Suprapubic skin (tissue), 4 donors: ENCODE results near the gene VEGFC. TPM values are rescaled to one million over a fixed set of nuclear protein-coding genes. Genes with fewer than 3 reads are reported as not detected.

Experiments used
- DNase-seq, 2 donors: peaks; one replicate each; pipeline ENCODE4 v3.0.0-alpha.2; 2019; ENCODE audit warnings: low spot score in 2 of 2
- H3K27ac ChIP-seq: fragments of 200-600 bp; sonication (generic); one replicate; pipeline ENCODE4 v1.5.1; 2019
- H3K27me3 ChIP-seq: fragments of 200-600 bp; sonication (generic); one replicate; pipeline ENCODE4 v1.5.1; 2019
- H3K36me3 ChIP-seq: fragments of 200-600 bp; sonication (generic); one replicate; pipeline ENCODE4 v1.5.1; 2019
- H3K4me1 ChIP-seq: fragments of 200-600 bp; sonication (generic); one replicate; pipeline ENCODE4 v1.5.1; 2019
- H3K4me3 ChIP-seq: fragments of 200-600 bp; sonication (generic); one replicate; pipeline ENCODE4 v1.5.1; 2019; ENCODE audit warnings: mild to moderate bottlenecking
- H3K9me3 ChIP-seq: fragments of 200-600 bp; sonication (generic); one replicate; pipeline ENCODE4 v1.5.1; 2019
- EP300 ChIP-seq: sonication (generic); formaldehyde crosslinking; IDR thresholded peaks from one replicate; pipeline ENCODE4 v1.6.1; 2017; ENCODE audit warnings: antibody characterized with exemption
- POLR2A ChIP-seq, 2 donors: fragments of 450-650 bp; IDR thresholded peaks; one replicate each; pipeline ENCODE4 v1.6.1; 2017; ENCODE audit warnings: antibody characterized with exemption in 2 of 2, mild to moderate bottlenecking in 2 of 2, moderate library complexity in 2 of 2
- POLR2AphosphoS5 ChIP-seq, 3 donors: sonication (generic); formaldehyde crosslinking; IDR thresholded peaks; one replicate each; pipeline ENCODE4 v1.6.1; 2017; ENCODE audit warnings: antibody characterized with exemption in 3 of 3
- WGBS: methylation state at CpG from one replicate; pipeline ENCODE4 v1.1.5; 2018; 5-methylcytosine and 5-hydroxymethylcytosine counted together
- total RNA-seq, 4 donors: library from RNA; depleted of rRNA; stranded (reverse); fragments of >200 nt; gene quantifications; one replicate each; pipeline ENCODE4 v1.1.0, GENCODE V29; 2016
- TF ChIP-seq, protein P1 (sequence below), 2 donors: fragments of 200-600 bp in 1 of 2; fragments of 450-650 bp in 1 of 2; sonication (generic) in 1 of 2; IDR thresholded peaks; one replicate each; pipeline ENCODE4 v1.5.1; 2016 to 2019; ENCODE audit warnings: antibody characterized with exemption in 2 of 2, mild to moderate bottlenecking in 1 of 2, moderate library complexity in 1 of 2

The VEGFC gene
- total RNA-seq: 1 to 10 TPM; 2.3 to 8.1 (median 4.1) TPM

DNA sequence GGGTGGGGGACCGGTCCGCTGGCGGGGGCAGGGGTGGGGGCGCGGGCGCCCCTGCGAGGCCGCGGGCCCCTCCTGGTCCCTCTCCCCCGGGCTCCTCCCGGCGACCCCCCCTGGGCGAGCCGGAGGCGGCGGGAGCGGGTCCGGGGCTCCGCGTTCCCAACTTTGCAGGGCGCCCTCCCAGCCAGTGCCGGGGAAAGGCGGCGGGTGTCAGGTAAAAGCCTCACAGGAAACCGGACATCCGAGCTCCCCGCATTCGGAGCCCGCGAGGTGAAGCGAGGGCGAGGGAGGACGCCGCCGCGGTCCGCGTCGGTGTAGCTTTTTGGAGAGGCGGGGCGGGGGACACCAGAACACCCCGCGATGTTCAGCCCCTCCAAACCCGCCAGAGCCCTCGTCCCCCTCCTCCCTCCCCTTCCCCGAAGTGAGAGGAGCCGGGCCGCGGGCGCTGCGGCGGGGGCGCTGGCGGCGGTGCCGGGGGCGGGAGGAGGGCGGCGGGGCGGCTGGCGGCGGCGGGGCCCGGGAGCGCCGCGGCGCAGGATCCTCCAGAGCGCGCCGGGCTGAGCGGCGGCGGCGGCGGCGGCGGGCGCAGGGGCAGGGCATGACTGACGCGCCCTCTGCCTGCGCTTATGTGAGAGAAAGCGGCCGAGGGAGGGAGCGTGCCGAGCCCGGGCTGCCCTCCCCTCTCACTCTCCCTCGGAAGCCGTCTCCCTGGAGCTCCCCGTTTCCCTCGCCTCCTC lies at the start of gene VEGFC:
Gene VEGFC (minus strand): TSS at position 597 of the 734 bp plus-strand sequence. CDS start 611 bp downstream, outside the sequence.
- TF ChIP-seq, protein P1, sequence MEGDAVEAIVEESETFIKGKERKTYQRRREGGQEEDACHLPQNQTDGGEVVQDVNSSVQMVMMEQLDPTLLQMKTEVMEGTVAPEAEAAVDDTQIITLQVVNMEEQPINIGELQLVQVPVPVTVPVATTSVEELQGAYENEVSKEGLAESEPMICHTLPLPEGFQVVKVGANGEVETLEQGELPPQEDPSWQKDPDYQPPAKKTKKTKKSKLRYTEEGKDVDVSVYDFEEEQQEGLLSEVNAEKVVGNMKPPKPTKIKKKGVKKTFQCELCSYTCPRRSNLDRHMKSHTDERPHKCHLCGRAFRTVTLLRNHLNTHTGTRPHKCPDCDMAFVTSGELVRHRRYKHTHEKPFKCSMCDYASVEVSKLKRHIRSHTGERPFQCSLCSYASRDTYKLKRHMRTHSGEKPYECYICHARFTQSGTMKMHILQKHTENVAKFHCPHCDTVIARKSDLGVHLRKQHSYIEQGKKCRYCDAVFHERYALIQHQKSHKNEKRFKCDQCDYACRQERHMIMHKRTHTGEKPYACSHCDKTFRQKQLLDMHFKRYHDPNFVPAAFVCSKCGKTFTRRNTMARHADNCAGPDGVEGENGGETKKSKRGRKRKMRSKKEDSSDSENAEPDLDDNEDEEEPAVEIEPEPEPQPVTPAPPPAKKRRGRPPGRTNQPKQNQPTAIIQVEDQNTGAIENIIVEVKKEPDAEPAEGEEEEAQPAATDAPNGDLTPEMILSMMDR (IDR thresholded peaks at IDR 0.05): peak in 1 of 2 donors; percentile 20
- TF ChIP-seq POLR2AphosphoS5 (IDR thresholded peaks at IDR 0.05): no peak
- DNase-seq: peak; percentile 77 to 80

DNA sequence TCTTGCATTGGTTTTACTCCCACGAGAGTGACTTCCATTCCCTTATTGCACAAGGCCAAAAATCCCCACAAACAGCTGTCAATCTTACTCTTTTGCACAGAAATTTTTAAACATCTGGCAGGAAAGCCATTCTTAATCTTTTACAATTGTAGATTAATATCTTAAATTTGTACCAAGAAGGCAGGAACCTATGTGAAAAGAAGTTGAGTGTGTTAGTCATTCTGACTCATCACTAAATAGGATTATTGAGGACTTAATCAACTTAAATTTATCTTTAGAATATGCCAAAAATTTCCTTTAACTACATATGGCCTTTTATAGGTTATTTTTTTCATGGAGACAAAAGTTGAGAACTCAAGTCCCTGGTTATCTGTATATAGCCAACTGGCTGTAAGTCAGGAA lies 49.0 kb upstream of the VEGFC start:
- DNase-seq: no peak
- WGBS: 47% methylated on average over 1 of the region's 1 CpG
- Histone ChIP-seq H3K4me3 (no peak overlapping the region), H3K36me3 (no peaks in the 10 kb centered on the region), H3K4me1 (no peaks in the 10 kb centered on the region), H3K27me3 (no peaks in the 10 kb centered on the region), H3K9me3 (no peaks in the 10 kb centered on the region), H3K27ac (no peak overlapping the region)
- TF ChIP-seq, protein P1 (IDR thresholded peaks at IDR 0.05): no peak
- TF ChIP-seq POLR2A (IDR thresholded peaks at IDR 0.05) (no peak), EP300 (no peak), POLR2AphosphoS5 (IDR thresholded peaks at IDR 0.05) (no peak)

More for the DNA sequence above, at the start of gene VEGFC:
- Histone ChIP-seq H3K9me3 (no peaks in the 10 kb centered on the region), H3K36me3 (no peaks in the 10 kb centered on the region), H3K27ac (peak within 1 kb of the TSS; percentile 74), H3K27me3 (peaks cover 8% of the 10 kb centered on the region), H3K4me1 (peaks cover 23% of the 10 kb centered on the region), H3K4me3 (peak within 1 kb of the TSS; percentile 63)
- 2% methylated on average over 11 of the region's 91 CpGs for WGBS

GRCh38 chr4:176840166-176840565 lies 47.4 kb upstream of the VEGFC start:
- no peaks in the 10 kb centered on the region for H3K36me3 ChIP-seq
- 79% methylated on average over 4 of the region's 4 CpGs for WGBS
- TF ChIP-seq POLR2A (IDR thresholded peaks at IDR 0.05) (no peak), POLR2AphosphoS5 (IDR thresholded peaks at IDR 0.05) (no peak), EP300 (no peak)
- H3K4me1 ChIP-seq: no peaks in the 10 kb centered on the region
- no peaks in the 10 kb centered on the region for H3K9me3 ChIP-seq
- no peak for DNase-seq
- no peak overlapping the region for H3K27ac ChIP-seq
- no peak overlapping the region for H3K4me3 ChIP-seq
- H3K27me3 ChIP-seq: no peaks in the 10 kb centered on the region

DNA sequence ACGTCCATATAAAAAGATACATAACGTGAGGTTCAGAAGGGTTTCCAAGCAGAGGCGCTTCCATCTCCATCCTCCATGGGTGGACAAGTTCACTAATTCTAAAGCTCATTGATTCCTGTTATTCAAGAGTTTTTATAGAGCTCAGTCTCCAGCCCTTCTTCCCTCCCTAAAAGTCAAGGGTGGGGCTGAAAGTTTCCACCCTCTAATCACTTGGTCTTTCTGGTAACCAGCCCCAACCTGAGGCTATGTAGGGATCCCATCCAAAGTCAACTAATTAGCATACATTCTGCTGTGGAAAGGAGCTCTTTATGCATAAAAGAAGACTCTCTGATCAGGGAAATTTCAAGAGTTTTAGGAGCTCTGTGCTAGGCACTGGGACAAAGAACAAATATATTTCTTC lies 46.9 kb upstream of the VEGFC start:
- no peak for DNase-seq
- H3K27me3 ChIP-seq: no peaks in the 10 kb centered on the region
- H3K9me3 ChIP-seq: no peaks in the 10 kb centered on the region
- no peak overlapping the region for H3K4me3 ChIP-seq
- TF ChIP-seq POLR2A (IDR thresholded peaks at IDR 0.05) (no peak), POLR2AphosphoS5 (IDR thresholded peaks at IDR 0.05) (no peak), EP300 (no peak)
- TF ChIP-seq, protein P1 (IDR thresholded peaks at IDR 0.05): no peak
- no peak overlapping the region for H3K27ac ChIP-seq
- H3K4me1 ChIP-seq: no peaks in the 10 kb centered on the region
- no peaks in the 10 kb centered on the region for H3K36me3 ChIP-seq
- WGBS: 74% methylated on average over 3 of the region's 3 CpGs

DNA sequence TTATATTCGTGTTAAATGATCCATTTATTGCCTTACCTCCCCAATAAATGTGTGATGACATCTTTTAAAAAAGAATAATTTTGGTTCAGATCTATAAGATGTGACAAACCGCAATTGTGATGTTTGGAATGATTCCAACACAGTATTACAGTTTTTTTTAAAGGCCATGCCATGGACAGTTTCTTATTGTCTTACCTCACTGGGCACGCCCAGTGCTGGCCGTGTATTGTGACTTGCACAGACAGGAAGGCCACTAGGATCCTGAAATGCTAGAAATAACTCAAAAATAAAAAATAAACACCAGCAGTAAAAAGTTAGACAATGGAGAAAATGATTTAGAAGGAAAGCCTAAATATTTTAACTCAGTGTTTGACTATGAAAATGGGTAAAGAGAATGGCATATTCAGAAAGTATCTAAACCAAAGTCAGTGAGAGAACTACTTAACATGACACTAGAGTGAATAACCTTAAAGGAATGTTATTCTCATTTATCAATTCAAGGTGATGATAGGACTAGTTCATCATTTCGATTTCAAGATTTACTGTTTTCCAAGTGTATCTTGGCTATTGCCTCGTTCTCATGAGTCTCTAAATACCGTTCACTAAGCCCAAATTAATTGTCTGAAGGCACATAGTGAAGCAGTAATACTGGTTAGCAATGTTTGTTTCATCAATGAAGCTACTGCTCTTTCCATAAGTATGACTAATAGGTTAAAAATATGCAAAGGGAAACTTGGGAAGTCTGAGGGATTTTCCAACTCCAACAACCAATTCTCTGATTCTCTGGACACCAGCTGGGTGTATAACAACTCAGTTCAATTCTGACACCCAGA lies 46.1 kb upstream of the VEGFC start:
- TF ChIP-seq EP300: no peak
- TF ChIP-seq, protein P1 (IDR thresholded peaks at IDR 0.05): no peak
- no peak for TF ChIP-seq POLR2AphosphoS5 (IDR thresholded peaks at IDR 0.05)
- no peak for TF ChIP-seq POLR2A (IDR thresholded peaks at IDR 0.05)
- WGBS: 50% methylated on average over 7 of the region's 7 CpGs
- DNase-seq: no peak

More for the DNA sequence above, 46.1 kb upstream of the VEGFC start:
- H3K27ac ChIP-seq: no peak overlapping the region
- no peak overlapping the region for H3K4me3 ChIP-seq
- H3K36me3 ChIP-seq: no peaks in the 10 kb centered on the region
- no peaks in the 10 kb centered on the region for H3K9me3 ChIP-seq
- H3K27me3 ChIP-seq: no peaks in the 10 kb centered on the region
- H3K4me1 ChIP-seq: no peaks in the 10 kb centered on the region
